ENCODE data around the gene PLEKHH1. TPM values are rescaled to one million over a fixed set of nuclear protein-coding genes. Genes with fewer than 3 reads are reported as not detected.

PLEKHH1 gene
- total RNA-seq, 1 experiment from 2014 or later, result 35.3 TPM

DNA sequence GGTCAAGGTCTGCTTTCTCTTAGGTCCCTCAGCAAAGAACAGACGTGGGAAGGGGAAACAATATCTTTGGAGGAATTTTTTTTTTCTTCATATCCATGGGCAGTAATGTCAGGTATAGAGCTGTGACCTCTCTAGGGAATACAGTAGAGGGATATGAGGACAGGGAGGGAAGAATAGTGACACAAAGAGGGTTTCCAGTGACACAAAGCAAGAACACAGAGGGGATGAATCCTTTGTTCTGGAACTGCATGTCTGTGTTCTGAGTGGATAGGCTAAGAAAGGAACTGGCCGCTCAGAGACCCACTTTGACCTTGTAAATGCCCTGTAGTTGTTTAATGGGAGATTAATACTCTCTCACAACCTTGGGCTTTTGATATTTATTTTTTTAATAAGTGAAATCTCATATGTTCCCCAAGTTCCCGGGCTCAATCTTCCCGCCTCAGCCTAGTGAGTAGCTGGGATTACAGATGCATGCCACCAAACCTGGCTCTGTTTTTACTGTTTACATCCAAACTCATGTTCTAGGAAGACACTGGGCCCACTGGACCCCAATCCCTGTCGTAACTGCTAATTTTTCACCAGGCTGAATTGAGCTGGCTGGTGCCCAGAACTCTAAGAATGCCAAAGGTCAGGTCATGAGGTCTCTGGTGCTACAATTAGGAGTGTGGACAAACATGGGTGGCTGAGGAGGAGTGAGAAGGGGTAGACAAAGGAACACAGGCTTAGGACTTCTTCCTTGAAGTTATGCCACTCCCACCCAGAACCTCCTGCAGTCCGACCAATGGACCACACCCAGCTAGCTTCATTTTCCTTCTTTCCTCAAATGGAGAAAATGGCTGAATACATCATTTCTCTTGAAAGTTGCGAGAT, 9.1 kb upstream of the PLEKHH1 start:
- H3K9me3 Mint-ChIP-seq, result no peaks in the 10 kb centered on the region
- H3K27me3 Mint-ChIP-seq (ENCODE audit: low read depth), result peaks cover 24% of the 10 kb centered on the region
- TF ChIP-seq CTCF (conservative IDR thresholded peaks at IDR 0.05), result no peak
- H2AFZ ChIP-seq (ENCODE audit: low read length), result no peak overlapping the region
- no peak overlapping the region for H3K4me3 Mint-ChIP-seq
- H3K36me3 Mint-ChIP-seq (ENCODE audit: insufficient read depth in 1 of 3, low read depth in 3 of 3), result no peaks in the 10 kb centered on the region
- H3K56ac ChIP-seq (ENCODE audit: insufficient read length, low read depth, low read length), result no peak overlapping the region
- H4K5ac ChIP-seq (ENCODE audit: insufficient read length, low read depth, low read length), result no peak overlapping the region
- H3K4me2 ChIP-seq (ENCODE audit: insufficient read depth, insufficient read length, low read length), result no peak overlapping the region
- H3K79me2 ChIP-seq (ENCODE audit: insufficient read depth, low read length), result no peaks in the 10 kb centered on the region
- H3K4me1 ChIP-seq (ENCODE audit: insufficient read depth, low read length), result no peaks in the 10 kb centered on the region
- H3K18ac ChIP-seq (ENCODE audit: insufficient read length, low read depth, low read length), result no peak overlapping the region
- H4K8ac ChIP-seq (replicated peaks; ENCODE audit: insufficient read length, low read depth, low read length), result no peak overlapping the region
- H3K23ac ChIP-seq (ENCODE audit: insufficient read length, low read depth, low read length), result no peak overlapping the region
- WGBS (ENCODE audit: extremely low coverage, insufficient read length, low lambda C conversion rate), result no CpG with 5 or more reads among the region's 7 CpGs
- H3K14ac ChIP-seq (ENCODE audit: insufficient read depth, low read length), result no peak overlapping the region
- no peak overlapping the region for H2BK15ac ChIP-seq (ENCODE audit: low read depth, low read length)
- H4K20me1 ChIP-seq (ENCODE audit: control insufficient read depth, insufficient read depth, insufficient read length), result no peaks in the 10 kb centered on the region
- no peak overlapping the region for H3K27ac ChIP-seq (ENCODE audit: insufficient read length, low read depth, low read length)
- no peaks in the 10 kb centered on the region; the same call in 1 of the 2 replicates for H3K27me3 ChIP-seq (ENCODE audit: insufficient read depth, low read length)
- no peak overlapping the region for H2BK12ac ChIP-seq (ENCODE audit: insufficient read length, low read depth, low read length)
- DNase-seq, result no peak
- no peak overlapping the region for H3T11ph ChIP-seq (ENCODE audit: low read length)
- no peak overlapping the region for H3K27ac Mint-ChIP-seq
- no peaks in the 10 kb centered on the region for H3K79me1 ChIP-seq (ENCODE audit: insufficient read depth, low read depth, low read length, poor library complexity, severe bottlenecking)
- H2BK120ac ChIP-seq (ENCODE audit: low read depth, low read length, poor library complexity, severe bottlenecking), result no peak overlapping the region
- no peak overlapping the region for H3K9ac ChIP-seq (ENCODE audit: extremely low read depth, insufficient read length, low read length)
- H3K9me3 ChIP-seq (ENCODE audit: control insufficient read depth, low read depth, low read length), result no peaks in the 10 kb centered on the region
- H3K4me1 Mint-ChIP-seq, result peaks cover 7 to 11% of the 10 kb centered on the region in 2 experiments
- no peak overlapping the region for H2BK5ac ChIP-seq (ENCODE audit: insufficient read length, low read length)
- no peak overlapping the region for H3K4ac ChIP-seq (ENCODE audit: low read depth, low read length)
- no peak overlapping the region for H2BK20ac ChIP-seq (ENCODE audit: low read depth, low read length, poor library complexity, severe bottlenecking)
- no peak overlapping the region for H4K91ac ChIP-seq (ENCODE audit: insufficient read length, low read depth, low read length)
- no peaks in the 10 kb centered on the region for H3K23me2 ChIP-seq (ENCODE audit: insufficient read length, low read depth, low read length, poor library complexity, severe bottlenecking)
- H2AK5ac ChIP-seq (ENCODE audit: insufficient read length, low read length), result no peak overlapping the region

Measured in H9 (cell line).